Stomach (tissue), 4 donors: ENCODE measurements around the gene C17orf107.

Experiments used
- CTCF ChIP-seq, 7 experiments: fragments of 450-650 bp in 4 of 7; fragments of 200-600 bp in 3 of 7; sonication (generic) in 3 of 7; IDR thresholded peaks; one replicate each; pipeline ENCODE4 v1.5.1; 2016 to 2019; ENCODE audit warnings: antibody characterized with exemption in 7 of 7, control low read depth in 2 of 7, mild to moderate bottlenecking in 1 of 7
- EP300 ChIP-seq: sonication (generic); formaldehyde crosslinking; IDR thresholded peaks from one replicate; pipeline ENCODE4 v1.6.1; 2017; ENCODE audit warnings: antibody characterized with exemption
- POLR2A ChIP-seq, 4 donors: fragments of 450-650 bp; IDR thresholded peaks; one replicate each; pipeline ENCODE4 v1.6.1; 2016; ENCODE audit warnings: antibody characterized with exemption in 4 of 4, control low read depth in 2 of 4, mild to moderate bottlenecking in 1 of 4, moderate library complexity in 1 of 4
- POLR2AphosphoS5 ChIP-seq, 3 donors: sonication (generic); formaldehyde crosslinking; IDR thresholded peaks; one replicate each; pipeline ENCODE4 v1.6.1; 2016; ENCODE audit warnings: antibody characterized with exemption in 3 of 3

GRCh38 chr17:4942760-4943508, 43.6 kb downstream of the C17orf107 start:
- TF ChIP-seq EP300 = no peak
- TF ChIP-seq POLR2AphosphoS5 (IDR thresholded peaks at IDR 0.05) = no peak
- TF ChIP-seq CTCF (IDR thresholded peaks at IDR 0.05) = no peak
- TF ChIP-seq POLR2A (IDR thresholded peaks at IDR 0.05) = no peak
